ENCODE results near the gene LMO7. TPM values are rescaled to one million over a fixed set of nuclear protein-coding genes. Genes with fewer than 3 reads are reported as not detected.

LMO7 gene
- total and polyA plus RNA-seq, 2 of the 4 experiments (the other 2 are of a cell fraction), result 266 to 367 TPM

DNA sequence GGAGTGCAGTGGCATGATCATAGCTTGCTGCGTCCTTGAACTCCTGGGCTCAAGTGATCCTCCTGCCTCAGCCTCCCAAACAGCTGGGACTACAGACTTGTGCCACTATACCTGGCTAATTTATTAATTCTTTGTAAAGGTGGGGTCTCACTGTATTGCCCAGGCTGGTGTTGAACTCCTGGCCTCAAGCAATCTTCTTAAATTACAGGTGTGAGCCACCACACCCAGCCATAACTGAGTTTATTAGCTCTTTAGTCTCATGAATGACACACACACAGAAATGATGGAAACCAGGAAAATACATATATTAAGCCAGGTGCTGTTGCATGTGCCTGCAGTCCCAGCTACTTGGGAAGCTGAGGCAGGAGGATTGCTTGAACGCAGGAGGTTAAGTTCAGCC lies 33.1 kb upstream of the LMO7 start:
- Histone ChIP-seq H3K36me3 (ENCODE audit: control insufficient read depth, insufficient read depth, low read length) (peaks cover 2% of the 10 kb centered on the region; the same call in 1 of the 2 replicates), H2AFZ (replicated peaks; ENCODE audit: low read length, poor library complexity) (no peak overlapping the region), H4K20me1 (ENCODE audit: insufficient read depth, low read length) (no peaks in the 10 kb centered on the region), H3K18ac (ENCODE audit: low read depth, low read length) (no peak overlapping the region), H2AK5ac (ENCODE audit: low read depth, low read length) (no peak overlapping the region), H3K4me1 (ENCODE audit: control insufficient read depth, insufficient read depth, low read length) (no peaks in the 10 kb centered on the region), H3K27ac (ENCODE audit: insufficient read depth, low read length) (no peak overlapping the region), H3K4me2 (ENCODE audit: low read depth, low read length) (no peak overlapping the region), H4K91ac (ENCODE audit: insufficient read depth, low read depth, low read length) (no peak overlapping the region), H3K9me1 (ENCODE audit: insufficient read depth, low read length) (no peaks in the 10 kb centered on the region), H3K27me3 (ENCODE audit: control insufficient read depth, insufficient read depth, low read length) (no peaks in the 10 kb centered on the region), H4K8ac (ENCODE audit: low read depth in 2 of 2, low read length in 2 of 2) (no peak overlapping the region), H3K4me3 (ENCODE audit: insufficient read depth, low read depth, low read length) (no peak overlapping the region), H3K23ac (ENCODE audit: low read depth, low read length) (no peak overlapping the region), H2BK120ac (ENCODE audit: low read depth, low read length) (no peak overlapping the region), H2AK9ac (replicated peaks; ENCODE audit: low read depth, low read length, poor library complexity) (no peak overlapping the region), H4K5ac (ENCODE audit: low read depth, low read length) (no peak overlapping the region), H3K9ac (ENCODE audit: low read depth, low read length) (no peak overlapping the region), H2BK5ac (ENCODE audit: low read depth, low read length, poor library complexity, severe bottlenecking) (no peak overlapping the region), H2BK15ac (ENCODE audit: low read depth, low read length) (no peak overlapping the region), H3K9me3 (ENCODE audit: control insufficient read depth, insufficient read depth, low read length) (no peaks in the 10 kb centered on the region), H2BK20ac (ENCODE audit: low read depth, low read length) (no peak overlapping the region), H3K56ac (ENCODE audit: extremely low read depth, insufficient read depth, low read length) (no peak overlapping the region), H3K79me1 (ENCODE audit: low read depth in 1 of 2, low read length in 2 of 2) (peaks cover 0 to 8% of the 10 kb centered on the region in 2 experiments; a peak in 3 of 4 replicates), H3K4ac (ENCODE audit: low read depth, low read length) (no peak overlapping the region), H3K14ac (replicated peaks; ENCODE audit: low read depth, low read length) (no peak overlapping the region)
- intact Hi-C loops (cut with micrococcal nuclease) (no loop called here), in situ Hi-C loops (cut with MboI; ENCODE audit: low sequenced_read_pairs) (no loop called here), dilution Hi-C loops (cut with HindIII; ENCODE audit: low sequenced_read_pairs, unreplicated experiment) (no loop called here)
- CTCF ChIA-PET, result no interaction called here
- no peak for ATAC-seq (ENCODE audit: low read depth)
- POLR2A ChIA-PET (ENCODE audit: unreplicated experiment), result no interaction called here
- DNase-seq, result no peak
- TF ChIP-seq, protein P1, sequence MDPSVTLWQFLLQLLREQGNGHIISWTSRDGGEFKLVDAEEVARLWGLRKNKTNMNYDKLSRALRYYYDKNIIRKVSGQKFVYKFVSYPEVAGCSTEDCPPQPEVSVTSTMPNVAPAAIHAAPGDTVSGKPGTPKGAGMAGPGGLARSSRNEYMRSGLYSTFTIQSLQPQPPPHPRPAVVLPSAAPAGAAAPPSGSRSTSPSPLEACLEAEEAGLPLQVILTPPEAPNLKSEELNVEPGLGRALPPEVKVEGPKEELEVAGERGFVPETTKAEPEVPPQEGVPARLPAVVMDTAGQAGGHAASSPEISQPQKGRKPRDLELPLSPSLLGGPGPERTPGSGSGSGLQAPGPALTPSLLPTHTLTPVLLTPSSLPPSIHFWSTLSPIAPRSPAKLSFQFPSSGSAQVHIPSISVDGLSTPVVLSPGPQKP (IDR thresholded peaks at IDR 0.05; ENCODE audit: borderline replicate concordance, low read depth, low read length), result no peak
- no peak for TF ChIP-seq POLR2A (IDR thresholded peaks at IDR 0.05; ENCODE audit: low read depth, low read length)
- TF ChIP-seq CEBPB (IDR thresholded peaks at IDR 0.05; ENCODE audit: low read depth, low read length), result no peak
- TF ChIP-seq MAFK (IDR thresholded peaks at IDR 0.05; ENCODE audit: low read depth, low read length), result no peak
- TF ChIP-seq USF2 (IDR thresholded peaks at IDR 0.05; ENCODE audit: low read depth, low read length), result no peak
- no peak for TF ChIP-seq RFX5 (IDR thresholded peaks at IDR 0.05; ENCODE audit: low read depth, low read length)
- no peak for TF ChIP-seq RCOR1 (IDR thresholded peaks at IDR 0.05; ENCODE audit: insufficient replicate concordance, low read length)
- no peak for TF ChIP-seq CHD1 (IDR thresholded peaks at IDR 0.05; ENCODE audit: low read depth, low read length)
- no peak for TF ChIP-seq MXI1 (IDR thresholded peaks at IDR 0.05; ENCODE audit: borderline replicate concordance, low read depth, low read length)
- no peak for TF ChIP-seq NFE2L2 (IDR thresholded peaks at IDR 0.05; ENCODE audit: low read depth, low read length)
- no peak for TF ChIP-seq MAZ (IDR thresholded peaks at IDR 0.05; ENCODE audit: borderline replicate concordance, low read depth, low read length)
- TF ChIP-seq RAD21 (IDR thresholded peaks at IDR 0.05; ENCODE audit: low read length), result no peak
- no peak for TF ChIP-seq FOS (IDR thresholded peaks at IDR 0.05; ENCODE audit: low read depth, low read length)
- TF ChIP-seq SMC3 (IDR thresholded peaks at IDR 0.05; ENCODE audit: low read depth, low read length), result no peak
- no peak for TF ChIP-seq CTCF (conservative IDR thresholded peaks at IDR 0.05; ENCODE audit: low read depth, low read length)
- no peak for TF ChIP-seq BHLHE40 (IDR thresholded peaks at IDR 0.05; ENCODE audit: low read depth, low read length)
- no CpG with 5 or more reads among the region's 2 CpGs for WGBS, 2 experiments (ENCODE audit: extremely low coverage in 2 of 2, insufficient read length in 1 of 2)
- BruUV-seq (replicated peaks), result no TSS peak
